HepG2 (cell line): Measurements from ENCODE around the gene BRK1. TPM values are rescaled to one million over a fixed set of nuclear protein-coding genes. Genes with fewer than 3 reads are reported as not detected.

Source experiments
- ARNTL ChIP-seq: sonication (generic); formaldehyde crosslinking; IDR thresholded peaks from 2 replicates; pipeline ENCODE4 v1.4.0; 2020; ENCODE audit warnings: mild to moderate bottlenecking, missing genetic modification reagents
- ELF1 ChIP-seq: sonication (generic); formaldehyde crosslinking; IDR thresholded peaks from 2 replicates; pipeline ENCODE4 v1.4.0; 2020; ENCODE audit warnings: missing genetic modification reagents
- KDM2A ChIP-seq: sonication (generic); formaldehyde crosslinking; IDR thresholded peaks from 2 replicates; pipeline ENCODE4 v1.4.0; 2020; ENCODE audit warnings: low read depth, missing genetic modification reagents, borderline replicate concordance
- KLF15 ChIP-seq: sonication (generic); formaldehyde crosslinking; IDR thresholded peaks from 2 replicates; pipeline ENCODE4 v1.8.1; 2023; ENCODE audit warnings: borderline replicate concordance, mild to moderate bottlenecking, inconsistent platforms, missing genetic modification reagents, mixed read lengths
- NONO ChIP-seq, 2 experiments: fragments of 450-650 bp in 1 of 2; sonication (generic) in 1 of 2; formaldehyde crosslinking in 1 of 2; IDR thresholded peaks in 1 of 2; conservative IDR thresholded peaks in 1 of 2; 2 replicates each; pipeline versions ENCODE4 v1.6.1 to v1.8.0; 2017 to 2022; ENCODE audit warnings: mild to moderate bottlenecking in 1 of 2, missing genetic modification reagents in 1 of 2, moderate library complexity in 1 of 2
- NPAS2 ChIP-seq: sonication (generic); formaldehyde crosslinking; IDR thresholded peaks from 2 replicates; pipeline ENCODE4 v1.8.0; 2022; ENCODE audit warnings: mild to moderate bottlenecking, missing genetic modification reagents, borderline replicate concordance
- PHF20 ChIP-seq: sonication (generic); formaldehyde crosslinking; IDR thresholded peaks from 2 replicates; pipeline ENCODE4 v1.5.0; 2020; ENCODE audit warnings: mild to moderate bottlenecking, missing genetic modification reagents
- RBAK ChIP-seq: sonication (generic); formaldehyde crosslinking; IDR thresholded peaks from 2 replicates; pipeline ENCODE4 v1.5.1; 2020; ENCODE audit warnings: mild to moderate bottlenecking, missing genetic modification reagents
- RBFOX2 ChIP-seq: fragments of 200-400 bp; formaldehyde crosslinking; IDR thresholded peaks from 2 replicates; pipeline ENCODE4 v1.6.1; 2017; ENCODE audit warnings: low read depth, mild to moderate bottlenecking, low read length
- RNF2 ChIP-seq: fragments of 450-650 bp; conservative IDR thresholded peaks from 2 replicates; pipeline ENCODE4 v1.6.1; 2016; ENCODE audit warnings: low read depth
- ZFP36 ChIP-seq: fragments of 150-350 bp; IDR thresholded peaks from 2 replicates; pipeline ENCODE4 v1.6.1; 2018; ENCODE audit warnings: borderline replicate concordance, low read length, low read depth; ENCODE audit not compliant: partially characterized antibody
- ZFY ChIP-seq: sonication (generic); formaldehyde crosslinking; IDR thresholded peaks from 2 replicates; pipeline ENCODE4 v1.4.0; 2020; ENCODE audit warnings: missing genetic modification reagents
- ZNF101 ChIP-seq: sonication (generic); formaldehyde crosslinking; IDR thresholded peaks from 2 replicates; pipeline ENCODE4 v1.4.0; 2020; ENCODE audit warnings: mild to moderate bottlenecking, low read depth, missing genetic modification reagents, borderline replicate concordance
- ZNF17 ChIP-seq: sonication (generic); formaldehyde crosslinking; IDR thresholded peaks from 2 replicates; pipeline ENCODE4 v1.5.0; 2020; ENCODE audit warnings: mild to moderate bottlenecking, missing genetic modification reagents
- ZNF251 ChIP-seq: sonication (generic); formaldehyde crosslinking; IDR thresholded peaks from 2 replicates; pipeline ENCODE4 v1.9.0; 2021; ENCODE audit warnings: mild to moderate bottlenecking, missing genetic modification reagents
- ZNF30 ChIP-seq: sonication (generic); formaldehyde crosslinking; IDR thresholded peaks from 2 replicates; pipeline ENCODE4 v1.5.0; 2020; ENCODE audit warnings: mild to moderate bottlenecking, missing genetic modification reagents
- ZNF34 ChIP-seq: sonication (generic); formaldehyde crosslinking; IDR thresholded peaks from 2 replicates; pipeline ENCODE4 v1.4.0; 2020; ENCODE audit warnings: mild to moderate bottlenecking, missing genetic modification reagents, borderline replicate concordance
- ZNF432 ChIP-seq: sonication (generic); formaldehyde crosslinking; IDR thresholded peaks from 2 replicates; pipeline ENCODE4 v1.5.0; 2020; ENCODE audit warnings: missing genetic modification reagents, mild to moderate bottlenecking, borderline replicate concordance
- ZNF703 ChIP-seq: sonication (generic); formaldehyde crosslinking; IDR thresholded peaks from 2 replicates; pipeline ENCODE4 v1.5.1; 2020; ENCODE audit warnings: missing genetic modification reagents, mild to moderate bottlenecking, moderate library complexity, borderline replicate concordance
- polyA plus RNA-seq, 8 experiments: library from polyadenylated mRNA; depleted of rRNA in 3 of 8; stranded (reverse) in 7 of 8; unstranded in 1 of 8; fragments of >200 nt; fragmentation: Illumina TruSeq in 4 of 8; extraction: Trizol in 4 of 8; gene quantifications; 2 replicates each; pipeline versions ENCODE4 v1.2.1 to v1.2.3, GENCODE V29; 2011 to 2016; ENCODE audit warnings: low read depth in 4 of 8, missing spikeins in 1 of 8, mixed read lengths in 1 of 8; ENCODE audit not compliant: insufficient read depth in 1 of 8
- total RNA-seq, 5 experiments: library from RNA; depleted of rRNA; stranded (reverse); fragments of >200 nt; fragmentation: Illumina TruSeq; extraction: Trizol; gene quantifications; 2 replicates each; pipeline ENCODE4 v1.2.3, GENCODE V29; 2016; ENCODE audit warnings: low read depth in 1 of 5
- TF ChIP-seq, protein P1 (sequence below), 2 experiments: IDR thresholded peaks; 2 replicates each; pipeline ENCODE4 v1.6.1; 2011 to 2012; ENCODE audit warnings: low read length in 2 of 2, borderline replicate concordance in 1 of 2, low read depth in 1 of 2, mild to moderate bottlenecking in 1 of 2, moderate library complexity in 1 of 2
- TF ChIP-seq, protein P2 (sequence below): IDR thresholded peaks from 2 replicates; pipeline ENCODE4 v1.6.1; 2016; ENCODE audit warnings: low read depth, borderline replicate concordance
- TF ChIP-seq, protein P3 (sequence below): sonication (generic); formaldehyde crosslinking; IDR thresholded peaks from 2 replicates; pipeline ENCODE4 v1.5.0; 2020; ENCODE audit warnings: missing genetic modification reagents
- TF ChIP-seq, protein P4 (sequence below): sonication (generic); formaldehyde crosslinking; IDR thresholded peaks from 2 replicates; pipeline ENCODE4 v1.4.0; 2020; ENCODE audit warnings: missing genetic modification reagents, mild to moderate bottlenecking, borderline replicate concordance

The BRK1 gene
- total and polyA plus RNA-seq, 2 of the 13 experiments (the other 11 are each of a cell fraction or from before 2014, with no cell fraction given), result 118 to 155 TPM

DNA sequence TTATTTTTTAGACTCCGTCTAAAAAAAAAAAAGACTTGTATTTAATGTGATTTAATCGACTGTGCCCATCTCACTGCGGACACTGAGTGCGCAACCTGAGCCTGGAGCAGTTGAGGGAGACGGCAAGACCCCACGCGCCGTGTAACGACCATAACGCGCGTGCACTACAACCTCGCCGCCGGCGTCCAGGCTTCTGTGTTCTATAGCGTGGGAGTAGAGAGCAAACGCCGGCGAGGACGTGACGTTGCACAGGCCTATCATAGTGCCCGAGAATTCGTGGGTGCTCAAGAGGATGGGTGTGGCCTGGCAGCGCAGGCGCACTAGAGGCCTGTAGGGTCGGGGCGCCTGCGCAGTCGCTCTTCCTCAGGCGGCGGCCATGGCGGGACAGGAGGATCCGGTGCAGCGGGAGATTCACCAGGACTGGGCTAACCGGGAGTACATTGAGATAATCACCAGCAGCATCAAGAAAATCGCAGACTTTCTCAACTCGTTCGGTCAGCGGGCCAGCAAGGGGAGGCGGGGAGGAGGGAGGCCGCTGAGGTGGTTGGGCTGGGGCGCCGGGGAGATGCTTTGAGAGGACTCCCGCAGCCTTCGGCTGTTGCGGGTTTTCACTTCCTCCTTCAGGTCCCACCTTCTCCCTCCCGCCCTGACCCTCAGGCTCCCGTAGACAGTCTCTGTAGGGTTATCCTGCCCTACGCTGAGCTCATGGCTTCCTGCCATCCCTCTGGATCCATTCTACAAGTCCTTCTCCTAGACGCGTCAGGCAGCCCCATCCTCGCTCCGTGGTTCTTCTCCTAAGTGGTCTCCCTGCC lies at the start of gene BRK1 (continued):
- TF ChIP-seq, protein P1, sequence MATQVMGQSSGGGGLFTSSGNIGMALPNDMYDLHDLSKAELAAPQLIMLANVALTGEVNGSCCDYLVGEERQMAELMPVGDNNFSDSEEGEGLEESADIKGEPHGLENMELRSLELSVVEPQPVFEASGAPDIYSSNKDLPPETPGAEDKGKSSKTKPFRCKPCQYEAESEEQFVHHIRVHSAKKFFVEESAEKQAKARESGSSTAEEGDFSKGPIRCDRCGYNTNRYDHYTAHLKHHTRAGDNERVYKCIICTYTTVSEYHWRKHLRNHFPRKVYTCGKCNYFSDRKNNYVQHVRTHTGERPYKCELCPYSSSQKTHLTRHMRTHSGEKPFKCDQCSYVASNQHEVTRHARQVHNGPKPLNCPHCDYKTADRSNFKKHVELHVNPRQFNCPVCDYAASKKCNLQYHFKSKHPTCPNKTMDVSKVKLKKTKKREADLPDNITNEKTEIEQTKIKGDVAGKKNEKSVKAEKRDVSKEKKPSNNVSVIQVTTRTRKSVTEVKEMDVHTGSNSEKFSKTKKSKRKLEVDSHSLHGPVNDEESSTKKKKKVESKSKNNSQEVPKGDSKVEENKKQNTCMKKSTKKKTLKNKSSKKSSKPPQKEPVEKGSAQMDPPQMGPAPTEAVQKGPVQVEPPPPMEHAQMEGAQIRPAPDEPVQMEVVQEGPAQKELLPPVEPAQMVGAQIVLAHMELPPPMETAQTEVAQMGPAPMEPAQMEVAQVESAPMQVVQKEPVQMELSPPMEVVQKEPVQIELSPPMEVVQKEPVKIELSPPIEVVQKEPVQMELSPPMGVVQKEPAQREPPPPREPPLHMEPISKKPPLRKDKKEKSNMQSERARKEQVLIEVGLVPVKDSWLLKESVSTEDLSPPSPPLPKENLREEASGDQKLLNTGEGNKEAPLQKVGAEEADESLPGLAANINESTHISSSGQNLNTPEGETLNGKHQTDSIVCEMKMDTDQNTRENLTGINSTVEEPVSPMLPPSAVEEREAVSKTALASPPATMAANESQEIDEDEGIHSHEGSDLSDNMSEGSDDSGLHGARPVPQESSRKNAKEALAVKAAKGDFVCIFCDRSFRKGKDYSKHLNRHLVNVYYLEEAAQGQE (IDR thresholded peaks at IDR 0.05; ENCODE audit: borderline replicate concordance in 1 of 2, low read depth in 1 of 2, low read length in 2 of 2), result peak in 1 of 2 experiments; percentile 43; a peak in 1 of 4 replicates
- peak; percentile 83 for TF ChIP-seq ZFY
- no peak for TF ChIP-seq ZNF432 (CRISPR knock-in tag)
- TF ChIP-seq, protein P2, sequence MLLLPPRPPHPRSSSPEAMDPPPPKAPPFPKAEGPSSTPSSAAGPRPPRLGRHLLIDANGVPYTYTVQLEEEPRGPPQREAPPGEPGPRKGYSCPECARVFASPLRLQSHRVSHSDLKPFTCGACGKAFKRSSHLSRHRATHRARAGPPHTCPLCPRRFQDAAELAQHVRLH (CRISPR knock-in tag), result peak; percentile 65; the same call in 1 of the 2 replicates
- peak; percentile 76 for TF ChIP-seq PHF20 (CRISPR knock-in tag)
- TF ChIP-seq RBFOX2, result peak; percentile 90
- TF ChIP-seq RNF2, result 0 out of 2 replicates have a peak, but pooled peaks have one; percentile 46
- no peak for TF ChIP-seq KLF15 (CRISPR knock-in tag)
- TF ChIP-seq ZFP36, result no peak
- TF ChIP-seq ZNF251, result no peak
- TF ChIP-seq ZNF30 (CRISPR knock-in tag), result peak; percentile 76; the same call in 1 of the 2 replicates
- TF ChIP-seq ZNF34 (CRISPR knock-in tag), result no peak
- TF ChIP-seq ELF1 (CRISPR knock-in tag), result 0 out of 2 replicates have a peak, but pooled peaks have one; percentile 15
- TF ChIP-seq ARNTL (CRISPR knock-in tag), result no peak
- peak; percentile 73 for TF ChIP-seq KDM2A
- no peak for TF ChIP-seq ZNF101 (CRISPR knock-in tag)
- no peak for TF ChIP-seq NONO (IDR thresholded peaks at IDR 0.05)
- TF ChIP-seq NONO (CRISPR knock-in tag; conservative IDR thresholded peaks at IDR 0.05), result peak; percentile 92
- TF ChIP-seq, protein P3, sequence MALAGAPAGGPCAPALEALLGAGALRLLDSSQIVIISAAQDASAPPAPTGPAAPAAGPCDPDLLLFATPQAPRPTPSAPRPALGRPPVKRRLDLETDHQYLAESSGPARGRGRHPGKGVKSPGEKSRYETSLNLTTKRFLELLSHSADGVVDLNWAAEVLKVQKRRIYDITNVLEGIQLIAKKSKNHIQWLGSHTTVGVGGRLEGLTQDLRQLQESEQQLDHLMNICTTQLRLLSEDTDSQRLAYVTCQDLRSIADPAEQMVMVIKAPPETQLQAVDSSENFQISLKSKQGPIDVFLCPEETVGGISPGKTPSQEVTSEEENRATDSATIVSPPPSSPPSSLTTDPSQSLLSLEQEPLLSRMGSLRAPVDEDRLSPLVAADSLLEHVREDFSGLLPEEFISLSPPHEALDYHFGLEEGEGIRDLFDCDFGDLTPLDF (CRISPR knock-in tag), result no peak; the same call in 1 of the 2 replicates
- TF ChIP-seq, protein P4, sequence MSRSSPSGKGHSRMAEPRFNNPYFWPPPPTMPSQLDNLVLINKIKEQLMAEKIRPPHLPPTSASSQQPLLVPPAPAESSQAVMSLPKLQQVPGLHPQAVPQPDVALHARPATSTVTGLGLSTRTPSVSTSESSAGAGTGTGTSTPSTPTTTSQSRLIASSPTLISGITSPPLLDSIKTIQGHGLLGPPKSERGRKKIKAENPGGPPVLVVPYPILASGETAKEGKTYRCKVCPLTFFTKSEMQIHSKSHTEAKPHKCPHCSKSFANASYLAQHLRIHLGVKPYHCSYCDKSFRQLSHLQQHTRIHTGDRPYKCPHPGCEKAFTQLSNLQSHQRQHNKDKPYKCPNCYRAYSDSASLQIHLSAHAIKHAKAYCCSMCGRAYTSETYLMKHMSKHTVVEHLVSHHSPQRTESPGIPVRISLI (CRISPR knock-in tag), result peak; percentile 42; the same call in 1 of the 2 replicates
- no peak for TF ChIP-seq RBAK
- no peak for TF ChIP-seq ZNF17
- TF ChIP-seq NPAS2, result no peak
- no peak for TF ChIP-seq ZNF703
